NCI-H1694 (cell line): ENCODE measurements around the gene ENOSF1.
"Not testable (repeated sequence)": the region's sequence is repeated elsewhere in the genome, so short reads cannot be mapped to it uniquely, and the experiment has no call there.

Experiments
- DNase-seq: peaks from one replicate; lab custom pipeline; 2025; lab: John Stamatoyannopoulos, UW

ENOSF1 gene, protein sequence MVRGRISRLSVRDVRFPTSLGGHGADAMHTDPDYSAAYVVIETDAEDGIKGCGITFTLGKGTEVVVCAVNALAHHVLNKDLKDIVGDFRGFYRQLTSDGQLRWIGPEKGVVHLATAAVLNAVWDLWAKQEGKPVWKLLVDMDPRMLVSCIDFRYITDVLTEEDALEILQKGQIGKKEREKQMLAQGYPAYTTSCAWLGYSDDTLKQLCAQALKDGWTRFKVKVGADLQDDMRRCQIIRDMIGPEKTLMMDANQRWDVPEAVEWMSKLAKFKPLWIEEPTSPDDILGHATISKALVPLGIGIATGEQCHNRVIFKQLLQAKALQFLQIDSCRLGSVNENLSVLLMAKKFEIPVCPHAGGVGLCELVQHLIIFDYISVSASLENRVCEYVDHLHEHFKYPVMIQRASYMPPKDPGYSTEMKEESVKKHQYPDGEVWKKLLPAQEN

DNA sequence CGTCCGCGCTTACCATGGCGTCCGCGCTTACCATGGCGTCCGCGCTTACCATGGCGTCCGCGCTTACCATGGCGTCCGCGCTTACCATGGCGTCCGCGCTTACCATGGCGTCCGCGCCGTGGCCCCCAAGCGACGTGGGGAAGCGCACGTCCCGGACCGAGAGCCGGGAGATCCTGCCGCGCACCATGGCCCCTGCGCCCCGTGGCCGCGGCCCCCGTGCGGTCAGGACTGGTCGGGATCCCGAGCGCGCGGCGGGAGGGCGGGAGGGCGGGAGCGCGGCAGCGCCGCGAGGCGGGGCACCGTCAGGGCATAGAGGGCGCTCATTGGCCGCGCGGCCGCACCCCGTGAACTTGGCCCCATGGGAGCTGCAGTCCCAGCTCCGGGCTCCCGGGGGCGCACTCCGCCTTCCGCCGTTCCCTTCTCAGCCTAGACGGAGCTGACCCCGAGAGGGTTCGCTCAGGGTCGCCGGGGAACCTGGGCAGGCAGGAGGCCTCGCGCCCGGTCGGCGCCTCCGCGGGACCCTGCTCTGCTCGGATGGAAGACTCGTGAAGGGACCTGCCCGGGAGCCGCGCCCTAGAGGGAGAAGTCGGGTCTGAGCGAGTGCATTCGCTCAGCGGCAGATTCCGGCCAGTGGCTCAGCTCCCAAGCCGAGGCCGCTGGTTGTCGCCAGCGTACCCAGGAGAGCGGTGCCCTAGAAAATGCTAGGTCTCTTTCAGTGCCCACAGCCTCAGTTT, at the start of gene ENOSF1:
Gene ENOSF1, minus strand, starts transcription at position 230 of the 734 bp plus-strand sequence. Its CDS starts 43 bp downstream, at position 187.
- peak; percentile 3 for DNase-seq

DNA sequence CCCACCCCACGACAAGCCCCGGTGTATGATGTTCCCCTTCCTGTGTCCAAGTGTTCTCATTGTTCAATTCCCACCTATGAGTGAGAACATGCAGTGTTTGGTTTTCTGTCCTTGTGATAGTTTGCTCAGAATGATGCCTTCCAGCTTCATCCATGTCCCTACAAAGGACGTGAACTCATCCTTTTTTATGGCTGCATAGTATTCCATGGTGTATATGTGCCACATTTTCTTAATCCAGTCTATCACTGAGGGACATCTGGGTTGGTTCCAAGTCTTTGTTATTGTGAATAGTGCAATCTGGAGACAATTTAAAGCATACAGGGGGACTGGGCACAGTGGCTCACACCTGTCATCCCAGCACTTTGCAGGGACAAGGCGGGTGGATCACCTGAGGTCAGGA, 47.4 kb upstream of the ENOSF1 start:
- DNase-seq = not testable (repeated sequence)

DNA sequence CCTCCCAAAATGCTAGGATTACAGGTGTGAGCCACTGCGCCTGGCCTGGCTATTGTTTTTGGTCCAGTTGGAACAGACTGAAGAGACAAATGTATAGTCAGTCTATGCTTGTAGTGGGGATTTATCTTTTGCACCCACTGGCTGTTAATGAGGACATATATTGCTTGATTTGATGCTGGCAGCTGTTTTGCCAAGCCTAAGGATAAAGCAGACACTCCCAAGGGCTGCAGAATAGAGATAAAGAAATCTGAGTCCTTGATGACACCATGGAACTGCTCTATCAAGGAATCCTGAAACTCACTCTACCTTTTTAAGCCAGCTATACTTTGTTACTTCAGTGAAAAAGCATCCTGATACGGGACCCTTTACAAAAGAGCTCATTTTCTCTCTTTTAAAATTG, 43.1 kb upstream of the ENOSF1 start:
- no peak for DNase-seq

DNA sequence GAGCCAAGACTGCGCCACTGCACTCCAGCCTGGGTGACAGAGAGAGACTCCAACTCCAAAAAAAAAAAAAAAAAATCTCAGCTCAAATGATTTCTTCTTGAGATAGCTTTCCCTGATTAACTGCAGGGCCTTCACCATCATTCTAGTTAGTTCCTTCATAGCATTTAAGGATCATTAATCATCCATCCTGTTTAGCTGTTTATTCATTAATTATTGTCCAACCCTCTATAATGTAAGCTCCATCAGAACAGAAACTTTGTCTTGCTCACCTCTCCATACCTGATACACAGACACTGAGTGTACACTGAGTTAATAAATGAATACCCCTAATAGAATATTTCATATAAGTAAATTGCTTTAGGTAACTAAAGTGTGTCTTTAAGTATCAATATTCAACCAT, 42.2 kb upstream of the ENOSF1 start:
- DNase-seq = no peak

DNA sequence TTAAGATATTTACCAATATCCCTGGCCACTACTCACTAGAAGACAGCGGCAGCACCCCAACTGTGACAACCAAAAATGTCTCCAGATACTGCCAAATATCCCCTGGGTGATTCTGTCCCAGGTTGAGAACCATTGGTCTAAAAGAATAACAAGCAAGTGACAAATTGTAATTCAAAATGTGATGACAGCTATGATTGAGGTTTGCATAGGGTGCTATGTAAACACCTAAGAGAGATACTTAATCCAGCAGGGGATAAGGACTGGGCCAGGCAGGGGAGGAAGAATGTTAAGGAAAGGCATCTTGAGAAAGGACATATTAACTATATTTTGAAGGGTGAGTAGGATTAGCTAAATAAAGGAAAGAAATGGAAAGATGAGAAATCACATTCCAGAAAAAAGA, 38.0 kb upstream of the ENOSF1 start:
- no peak for DNase-seq

DNA sequence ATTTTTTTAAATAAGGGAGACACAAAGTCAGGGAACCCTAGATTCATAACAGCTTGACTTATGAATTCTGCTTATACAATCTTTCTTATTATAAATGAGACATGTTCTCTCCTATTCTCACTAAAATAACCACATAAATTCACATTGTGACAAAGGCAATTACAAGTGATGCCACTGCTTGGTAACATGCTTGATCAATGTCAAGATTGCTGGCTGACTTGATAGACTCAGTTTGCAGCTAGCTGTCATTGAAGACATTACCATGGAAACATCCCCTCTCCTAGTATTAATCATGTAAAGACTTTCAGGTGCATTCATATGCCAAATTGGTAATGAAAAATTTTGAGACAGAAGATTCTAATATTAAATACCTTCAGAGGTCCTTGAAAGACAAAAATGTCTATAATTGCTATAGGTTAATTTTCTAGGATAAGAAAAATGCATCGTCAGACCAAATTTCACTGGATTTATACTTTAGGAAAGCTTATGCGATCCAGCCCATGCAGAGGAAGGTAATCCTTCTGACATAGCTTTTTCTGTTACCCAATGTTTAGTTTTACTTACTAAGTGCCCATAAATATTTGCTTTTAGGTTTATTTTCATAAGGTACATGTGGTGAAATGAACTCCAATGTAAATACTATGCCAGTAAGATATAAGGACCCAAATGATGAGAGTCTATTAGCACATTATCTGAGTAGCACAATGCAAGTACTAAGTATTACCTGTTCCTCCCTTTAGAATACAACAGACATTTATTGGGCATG, 32.6 kb upstream of the ENOSF1 start:
- DNase-seq = no peak

DNA sequence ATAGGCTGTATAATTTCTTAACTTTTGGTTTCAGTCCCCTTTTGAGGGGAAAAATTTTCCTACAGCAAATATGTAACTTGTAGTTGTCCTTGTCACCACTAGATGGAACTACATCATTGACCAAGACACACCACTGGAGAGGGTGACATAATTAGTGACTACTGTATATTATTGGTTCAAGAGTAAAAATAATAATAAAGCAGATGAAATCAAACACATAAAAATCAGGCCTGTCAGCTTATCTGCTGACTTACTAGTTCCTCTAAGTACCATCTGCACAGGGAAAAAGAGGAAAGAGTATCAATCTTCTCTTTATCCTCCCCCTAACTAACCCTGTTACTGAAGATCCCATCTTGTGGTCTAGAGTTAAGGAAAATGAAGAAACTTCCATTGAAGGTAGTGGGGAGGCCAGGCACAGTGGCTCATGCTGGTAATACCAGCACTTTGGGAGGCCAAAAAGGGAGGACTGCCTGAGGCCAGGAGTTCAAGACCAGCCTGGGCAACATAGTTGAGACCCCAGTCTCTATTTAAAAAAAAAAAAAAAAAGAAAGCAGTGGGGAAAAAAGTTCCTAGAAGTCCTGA, 29.6 kb upstream of the ENOSF1 start:
- peak; percentile 14 for DNase-seq

DNA sequence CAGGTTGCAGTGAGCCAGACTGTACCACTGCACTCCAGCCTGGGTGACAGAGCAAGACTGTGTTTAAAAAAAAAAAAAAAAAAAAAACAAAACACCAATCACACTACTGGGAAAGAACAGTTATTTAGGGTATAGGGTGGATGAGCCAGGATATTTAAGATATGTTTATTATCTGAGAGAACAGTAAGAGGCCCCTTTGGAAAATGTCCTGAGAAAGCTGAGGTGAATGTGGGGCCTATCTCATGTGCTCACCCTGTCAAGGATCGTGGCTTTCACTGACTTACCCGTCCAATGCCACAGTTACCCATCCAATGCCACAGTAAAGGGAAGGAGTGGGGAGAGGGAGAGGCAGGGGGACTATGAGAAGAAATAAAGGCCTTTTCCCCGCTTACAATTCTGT, 19.9 kb upstream of the ENOSF1 start:
- DNase-seq = no peak

DNA sequence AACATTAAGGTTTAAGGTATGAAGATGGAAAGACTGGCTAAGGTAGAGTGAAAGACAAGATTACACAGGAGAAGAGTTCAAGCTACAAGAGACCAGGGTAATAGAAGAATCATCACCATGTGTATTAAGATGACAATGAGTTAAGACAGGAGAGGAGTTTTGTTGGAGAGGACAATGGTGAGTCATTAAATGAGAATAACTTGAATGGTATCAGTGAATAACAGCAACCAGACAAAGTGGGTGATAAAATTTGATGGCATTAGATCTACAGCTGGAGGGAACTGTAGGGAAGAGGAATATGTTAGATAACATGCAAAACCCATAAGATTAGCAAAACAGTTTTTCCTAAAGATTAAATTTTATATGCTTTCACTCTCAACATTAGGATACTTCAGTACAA, 18.8 kb upstream of the ENOSF1 start:
- no peak for DNase-seq

DNA sequence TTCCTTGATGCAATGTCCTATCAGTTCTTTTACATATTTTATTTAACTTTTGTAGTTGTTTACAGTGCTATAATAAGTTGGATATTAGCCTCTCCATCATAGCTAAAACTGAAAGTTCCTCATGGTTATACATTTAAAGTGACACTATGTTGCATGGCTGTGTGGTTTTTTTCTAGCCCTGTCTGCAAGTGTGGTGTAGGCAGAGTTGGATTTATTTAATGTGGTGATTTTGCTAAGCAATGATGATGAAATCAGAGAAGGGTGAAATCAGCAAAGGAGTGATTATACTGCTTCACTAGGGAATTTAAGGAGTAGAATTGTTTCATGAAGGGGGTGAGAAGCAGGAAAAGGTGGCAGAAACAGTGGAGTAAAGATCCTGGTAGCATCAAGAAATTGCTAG, 18.3 kb upstream of the ENOSF1 start:
- DNase-seq = no peak

DNA sequence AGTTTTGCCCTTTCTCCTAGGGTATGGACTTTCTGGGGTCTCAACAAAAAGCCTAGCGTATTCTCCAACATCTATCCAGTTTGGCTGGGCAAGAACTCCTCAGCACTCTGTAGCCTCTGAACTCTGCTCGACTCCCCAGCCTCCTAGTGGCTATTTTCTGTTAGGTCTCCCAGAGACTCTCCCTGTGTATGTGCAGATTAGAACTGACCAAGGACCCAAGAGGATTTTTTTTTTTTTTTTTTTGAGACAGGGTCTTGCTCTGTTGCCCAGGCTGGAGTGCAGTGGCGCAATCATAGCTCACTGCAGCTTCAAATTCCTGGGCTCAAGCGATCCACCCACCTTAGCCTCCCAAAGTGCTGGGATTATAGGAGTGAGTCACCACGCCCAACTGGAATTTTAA, 17.7 kb upstream of the ENOSF1 start:
- DNase-seq = not testable (repeated sequence)

DNA sequence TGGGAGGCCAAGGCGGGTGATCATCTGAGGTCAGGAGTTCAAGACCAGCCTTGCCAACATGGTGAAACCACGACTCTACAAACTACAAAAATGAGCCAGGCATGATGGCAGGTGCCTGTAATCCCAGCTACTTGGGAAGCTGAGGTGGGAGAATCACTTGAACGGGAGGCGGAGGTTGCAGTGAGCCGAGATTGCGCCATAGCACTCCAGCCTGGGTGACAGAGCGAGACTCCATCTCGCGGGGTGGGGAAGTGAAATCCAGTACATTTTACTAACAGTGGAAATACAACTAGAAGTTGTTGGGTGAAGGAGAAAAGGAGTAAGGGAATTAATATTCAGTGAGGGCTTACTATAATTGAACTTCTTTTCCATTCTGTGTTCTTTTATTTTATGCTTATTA, 13.2 kb upstream of the ENOSF1 start:
- no peak for DNase-seq

DNA sequence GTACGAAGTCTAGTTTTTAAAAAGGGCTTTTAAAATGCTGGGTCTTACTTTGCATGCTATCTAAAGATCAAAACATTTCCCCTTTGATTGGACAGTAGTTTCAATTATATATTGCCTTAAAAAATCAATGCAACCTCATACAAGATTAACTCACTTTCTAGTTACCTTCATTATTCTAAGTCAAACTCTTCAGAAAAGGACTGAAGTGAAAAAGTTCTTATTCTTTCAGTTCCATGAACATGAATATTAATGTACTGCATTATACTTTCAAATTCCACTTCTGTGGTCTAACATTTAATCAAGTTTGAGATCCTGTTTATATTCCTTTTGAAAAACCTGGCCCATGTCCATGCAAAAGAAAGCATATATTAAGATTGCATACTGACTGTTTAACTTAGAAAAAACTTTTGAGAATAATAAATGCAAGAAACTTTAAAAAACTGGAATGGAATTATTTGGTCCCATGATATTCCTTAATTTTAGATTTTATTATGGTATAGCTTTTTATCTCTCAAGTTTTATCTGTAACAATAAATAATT, 11.2 kb upstream of the ENOSF1 start:
- DNase-seq = no peak

DNA sequence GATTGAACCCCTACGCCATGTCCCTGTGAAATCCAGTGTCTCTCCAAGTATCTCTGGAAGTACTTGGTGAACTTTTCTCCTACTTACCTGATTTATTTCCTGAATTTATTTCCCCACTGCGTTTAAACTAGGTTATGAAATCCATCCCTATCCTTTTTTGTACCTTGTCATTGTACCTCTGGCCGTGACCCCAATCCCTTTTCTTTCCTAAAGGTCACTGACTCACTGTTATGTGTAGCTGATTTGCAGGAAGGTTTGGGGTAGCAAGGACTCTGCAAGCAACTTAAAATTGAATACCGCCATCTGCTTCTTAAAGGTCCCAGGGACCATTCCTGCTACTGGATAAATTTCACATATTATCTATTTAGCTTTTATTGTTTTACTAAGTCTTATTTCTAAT, 4.6 kb upstream of the ENOSF1 start:
- no peak for DNase-seq

DNA sequence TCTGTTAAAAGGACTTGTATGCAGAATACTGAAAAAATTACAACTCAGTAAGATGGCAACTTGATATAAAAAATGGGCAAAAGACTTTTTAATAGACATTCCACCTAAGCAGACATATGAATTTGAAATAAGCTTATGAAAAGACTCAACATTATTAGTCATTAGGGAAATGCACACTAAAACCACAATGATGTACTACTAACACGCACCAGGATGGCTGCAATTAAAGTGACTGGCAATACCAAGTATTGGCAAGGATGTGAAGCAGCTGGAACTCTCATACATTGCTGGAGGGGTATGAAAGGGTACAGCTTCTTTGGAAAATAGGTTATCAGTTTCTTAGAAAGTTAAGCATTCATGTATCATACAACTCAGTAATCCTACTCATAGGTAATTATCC, 3.2 kb upstream of the ENOSF1 start:
- DNase-seq = no peak

DNA sequence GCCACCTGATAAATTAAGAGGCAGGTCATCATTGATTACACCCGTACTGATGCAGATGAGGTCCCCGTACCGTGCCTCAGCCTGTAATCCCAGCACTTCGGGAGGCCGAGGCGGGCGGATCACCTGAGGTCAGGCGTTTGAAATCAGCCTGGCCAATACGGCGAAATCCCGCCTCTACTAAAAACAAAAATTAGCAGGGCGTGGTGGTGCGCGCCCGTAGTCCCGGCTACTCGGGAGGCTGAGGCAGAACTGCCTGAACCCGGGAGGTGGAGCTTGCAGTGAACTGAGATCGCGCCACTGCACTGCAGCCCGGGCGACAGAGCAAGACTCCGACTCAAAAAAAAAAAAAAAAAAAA, 683 bp upstream of the ENOSF1 start:
- no peak for DNase-seq

DNA sequence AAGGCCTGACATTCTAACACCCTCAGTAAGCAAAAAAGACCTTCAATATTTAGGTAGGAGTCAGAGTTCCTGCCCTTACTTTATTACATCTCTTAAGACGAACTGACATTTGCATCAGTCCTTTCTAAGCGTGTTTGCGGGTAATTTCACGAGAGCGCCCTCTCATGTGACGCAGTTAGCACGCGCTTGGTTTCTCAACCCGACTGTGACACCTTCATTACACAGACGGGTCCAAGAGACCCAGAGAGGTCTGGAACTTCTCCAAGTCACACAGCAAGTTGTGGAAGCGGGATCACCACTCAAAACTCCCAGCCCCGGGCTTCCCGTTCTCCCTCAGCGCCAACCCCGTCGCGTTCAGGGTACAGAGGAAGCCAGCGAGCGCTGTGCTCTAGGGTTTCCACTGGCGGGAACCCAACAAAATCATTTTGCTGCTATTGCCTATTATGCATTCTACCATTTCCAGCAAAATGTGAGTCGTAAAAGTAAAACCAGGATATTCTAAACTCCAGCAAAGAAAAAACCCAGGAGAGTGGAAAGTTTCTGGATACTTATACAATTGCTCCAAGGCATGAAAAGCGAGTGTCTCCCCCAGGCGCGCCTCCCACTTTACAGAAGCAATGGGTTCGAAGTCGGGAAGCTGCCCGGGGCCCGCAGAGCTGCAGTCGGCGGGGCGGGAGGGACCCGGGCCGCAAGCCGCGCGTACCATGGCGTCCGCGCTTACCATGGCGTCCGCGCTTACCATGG, 601 bp downstream of the ENOSF1 start:
- no peak for DNase-seq

DNA sequence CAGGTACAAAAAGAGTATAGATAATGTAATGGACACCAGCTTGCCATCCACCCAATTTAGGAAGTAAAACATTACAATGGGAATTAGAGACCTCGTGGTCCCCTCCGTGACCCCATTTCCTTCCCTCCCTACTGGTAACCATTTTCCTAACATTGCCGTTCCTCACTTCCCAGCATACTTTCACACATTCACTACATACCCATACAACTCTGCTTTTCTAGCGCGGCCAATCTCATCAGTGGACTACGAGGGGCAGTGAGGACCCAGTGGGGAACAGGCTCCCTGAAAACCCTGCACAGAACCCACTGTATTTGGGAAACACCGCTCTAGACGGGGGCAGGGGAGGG, 1.1 kb downstream of the ENOSF1 start:
- no peak for DNase-seq

DNA sequence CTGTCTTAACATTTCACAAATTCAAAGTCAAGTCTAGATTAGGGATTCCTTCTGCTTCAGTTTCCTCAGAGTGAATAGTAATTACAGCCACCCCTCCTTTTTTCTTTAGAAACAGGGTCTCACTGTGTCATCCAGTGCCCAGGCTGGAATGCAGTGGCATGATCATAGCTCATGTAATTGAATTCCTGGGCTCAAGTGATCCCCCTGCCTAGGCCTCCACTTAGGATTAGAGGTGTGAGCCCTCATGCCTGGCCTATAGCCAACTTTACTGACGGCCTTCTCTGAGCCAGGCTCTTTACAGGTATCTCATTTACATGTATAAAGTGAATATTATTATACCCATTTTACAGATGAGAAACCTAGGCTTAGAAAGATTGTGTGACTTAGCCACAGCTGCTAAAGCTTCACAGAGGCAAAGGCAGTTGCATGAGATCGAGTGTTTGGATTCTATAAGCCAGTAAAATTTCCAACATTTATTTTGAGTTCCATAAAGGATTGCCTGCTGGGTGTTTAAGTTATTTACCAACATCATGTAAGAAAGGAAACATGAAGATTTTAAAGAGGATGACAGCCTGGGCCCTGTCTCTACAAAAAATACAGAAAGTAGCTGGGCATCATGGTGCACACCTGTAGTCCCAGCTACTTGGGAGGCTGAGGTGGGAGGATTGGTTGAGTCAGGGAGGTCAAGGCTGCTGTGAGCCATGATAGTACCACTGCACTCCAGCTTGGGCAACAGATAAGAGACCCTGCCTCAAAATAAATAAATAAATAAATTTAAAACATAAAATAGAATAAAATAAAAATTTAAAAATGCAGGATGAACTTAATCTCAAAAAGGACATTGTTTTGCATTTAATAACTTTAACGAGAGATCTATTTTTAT, 1.8 kb downstream of the ENOSF1 start:
- no peak for DNase-seq

DNA sequence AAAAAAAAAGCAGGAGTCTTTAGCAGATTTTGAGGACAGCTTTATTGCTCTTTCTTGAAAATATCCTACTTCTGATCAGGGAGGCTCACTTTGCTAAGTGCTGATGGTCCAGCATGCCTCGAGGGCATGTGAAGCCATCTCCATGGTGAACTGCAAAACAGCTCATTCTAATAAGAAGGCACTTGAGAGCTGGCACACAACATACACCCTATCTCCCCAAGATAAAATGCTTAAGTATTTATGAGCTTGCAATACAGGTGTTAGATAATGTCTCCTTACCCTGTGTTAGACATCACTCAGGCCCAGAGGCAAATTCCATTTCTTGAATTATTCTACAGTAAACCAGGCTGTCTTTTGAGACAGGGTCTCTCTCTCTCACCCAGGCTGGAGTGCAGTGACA, 2.7 kb downstream of the ENOSF1 start:
- DNase-seq = no peak

DNA sequence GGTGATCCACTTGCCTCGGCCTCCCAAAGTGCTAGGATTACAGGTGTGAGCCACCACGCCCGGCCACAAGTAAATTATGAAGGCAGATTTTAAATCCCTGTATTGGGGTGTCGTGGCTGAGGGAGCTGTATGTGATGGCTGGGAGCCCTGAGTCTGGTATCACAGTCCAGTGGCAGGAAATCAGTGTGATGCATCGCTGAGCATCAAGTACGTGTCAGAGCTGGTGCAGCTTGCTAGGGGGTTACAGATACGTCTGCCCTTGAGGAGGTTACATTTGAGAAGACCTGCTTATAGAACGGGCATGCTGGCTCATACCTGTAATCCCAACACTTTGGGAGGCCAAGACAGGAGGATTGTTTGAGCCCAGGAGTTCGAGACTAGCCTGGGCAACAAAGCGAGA, 4.3 kb downstream of the ENOSF1 start:
- DNase-seq = no peak
